ENCODE data around the gene MINDY4.

GRCh38 chr7:30888747-30889146 lies 117.5 kb downstream of the MINDY4 start:
- TF ChIP-seq RXRA (IDR thresholded peaks at IDR 0.05), result no peak
- TF ChIP-seq CTCF (IDR thresholded peaks at IDR 0.05; ENCODE audit: low read depth, low read length, missing input control), result no peak
- TF ChIP-seq MAX (IDR thresholded peaks at IDR 0.05), result no peak
- TF ChIP-seq SP1 (IDR thresholded peaks at IDR 0.05), result no peak
- TF ChIP-seq RAD21 (IDR thresholded peaks at IDR 0.05), result no peak
- no peak for TF ChIP-seq EGR1 (IDR thresholded peaks at IDR 0.05; ENCODE audit: low read depth in 2 of 2)
- TF ChIP-seq YY1 (IDR thresholded peaks at IDR 0.05), result no peak
- no peak for TF ChIP-seq REST (IDR thresholded peaks at IDR 0.05)
- no peak for TF ChIP-seq ZBTB33 (IDR thresholded peaks at IDR 0.05)
- TF ChIP-seq TAF1 (conservative IDR thresholded peaks at IDR 0.05), result no peak
- TF ChIP-seq JUND (IDR thresholded peaks at IDR 0.05), result no peak
- no peak for TF ChIP-seq ATF3 (IDR thresholded peaks at IDR 0.05)
- TF ChIP-seq GABPA (IDR thresholded peaks at IDR 0.05 in 1 of 2, conservative IDR thresholded peaks at IDR 0.05 in 1 of 2), result no peak
- TF ChIP-seq FOXA1 (IDR thresholded peaks at IDR 0.05), result no peak
